PC-3 (cell line): ENCODE results near the gene TRDMT1. TPM values are rescaled to one million over a fixed set of nuclear protein-coding genes. Genes with fewer than 3 reads are reported as not detected.

Source experiments
- ATAC-seq: fragments of 200-7000 bp; cut with Tn5 transposase; 2 replicates; pipeline ENCODE4 v1.9.1; 2020; ENCODE audit warnings: mild to moderate bottlenecking, moderate library complexity
- BruUV-seq: library from RNA; stranded (reverse); fragments of 400-500 nt; replicated peaks from 2 replicates; lab custom pipeline; 2021; lab: Mats Ljungman, UMichigan
- CTCF ChIA-PET: fragments of 300-600 bp; sonication (Branson Sonifier 250); formaldehyde crosslinking; loops from one replicate; lab custom pipeline; 2022; ENCODE audit warnings: antibody characterized with exemption; lab: Charles Lee
- POLR2A ChIA-PET: fragments of 300-600 bp; sonication (Branson Sonifier 250); formaldehyde crosslinking; loops from one replicate; lab custom pipeline; 2022; ENCODE audit warnings: antibody characterized with exemption; ENCODE audit not compliant: unreplicated experiment; lab: Charles Lee
- DNase-seq: peaks from one replicate; pipeline ENCODE4 v3.0.0-alpha.2; 2015
- H2AFZ ChIP-seq: fragments of 300-600 bp; sonication (generic); 2 replicates; pipeline ENCODE4 v1.6.0; 2016; ENCODE audit warnings: antibody characterized with exemption, low read length
- H3F3A ChIP-seq: fragments of 300-600 bp; sonication (generic); one replicate; pipeline ENCODE4 v1.6.0; 2017; ENCODE audit warnings: antibody characterized with exemption, low read length, control low read depth, mild to moderate bottlenecking; ENCODE audit not compliant: unreplicated experiment
- H3K27ac ChIP-seq: fragments of 300-600 bp; sonication (generic); 2 replicates; pipeline ENCODE4 v1.5.1; 2016; ENCODE audit warnings: mild to moderate bottlenecking, low read length
- H3K27me3 ChIP-seq: fragments of 300-600 bp; sonication (generic); 2 replicates; pipeline ENCODE4 v1.6.1; 2016; ENCODE audit warnings: low read length, mixed read lengths
- H3K36me3 ChIP-seq: fragments of 300-600 bp; sonication (generic); 2 replicates; pipeline ENCODE4 v1.6.1; 2016; ENCODE audit warnings: low read depth, mixed run types, low read length, mixed read lengths
- H3K4me1 ChIP-seq: fragments of 300-600 bp; sonication (generic); 2 replicates; pipeline ENCODE4 v1.5.1; 2016; ENCODE audit warnings: low read length; ENCODE audit not compliant: insufficient read depth
- H3K4me2 ChIP-seq: fragments of 300-600 bp; sonication (generic); 2 replicates; pipeline ENCODE4 v1.6.0; 2016; ENCODE audit warnings: low read length
- H3K4me3 ChIP-seq: fragments of 300-600 bp; sonication (generic); 2 replicates; pipeline ENCODE4 v1.5.1; 2016; ENCODE audit warnings: mild to moderate bottlenecking, low read length, mixed read lengths
- H3K79me2 ChIP-seq: fragments of 300-600 bp; sonication (generic); 2 replicates; pipeline ENCODE4 v1.6.1; 2017; ENCODE audit warnings: low read length, mixed read lengths
- H3K9ac ChIP-seq: fragments of 300-600 bp; sonication (generic); 2 replicates; pipeline ENCODE4 v1.6.0; 2016; ENCODE audit warnings: mild to moderate bottlenecking, low read length
- H3K9me2 ChIP-seq: fragments of 300-600 bp; sonication (generic); replicated peaks from 2 replicates; pipeline ENCODE4 v1.6.1; 2016; ENCODE audit warnings: mixed run types, low read length, mixed read lengths
- H3K9me3 ChIP-seq: fragments of 300-600 bp; sonication (generic); 2 replicates; pipeline ENCODE4 v1.6.1; 2016; ENCODE audit warnings: low read length, mixed read lengths
- H4K20me1 ChIP-seq: fragments of 300-600 bp; sonication (generic); 2 replicates; pipeline ENCODE4 v1.6.1; 2016; ENCODE audit warnings: low read length, mixed read lengths
- CTCF ChIP-seq: fragments of 300-600 bp; sonication (generic); conservative IDR thresholded peaks from 2 replicates; pipeline ENCODE4 v1.5.1; 2017; ENCODE audit warnings: antibody characterized with exemption, low read depth, mild to moderate bottlenecking, low read length
- EZH2 ChIP-seq: fragments of 300-600 bp; sonication (generic); IDR thresholded peaks from one replicate; pipeline ENCODE4 v1.6.1; 2017; ENCODE audit warnings: antibody characterized with exemption, mild to moderate bottlenecking, low read length; ENCODE audit not compliant: unreplicated experiment
- EZH2phosphoT487 ChIP-seq: fragments of 300-600 bp; sonication (generic); IDR thresholded peaks from 2 replicates; pipeline ENCODE4 v1.6.1; 2018; ENCODE audit warnings: mild to moderate bottlenecking, antibody characterized with exemption, low read length, borderline replicate concordance
- intact Hi-C: fragments of 100-400 bp; cut with micrococcal nuclease; formaldehyde crosslinking; loops from 2 replicates; pipeline ENCODE4 v1.9.0; 2023
- total RNA-seq: library from RNA; depleted of rRNA; stranded (reverse); fragments of >200 nt; gene quantifications from 2 replicates; pipeline ENCODE4 v1.2.3, GENCODE V29; 2014

The TRDMT1 gene
- total RNA-seq, 1 experiment from 2014 or later: 2.0 TPM

GRCh38 chr10:17120694-17121093 lies 80.8 kb downstream of the TRDMT1 start:
- H3K27ac ChIP-seq: no peak overlapping the region
- H3K27me3 ChIP-seq: no peaks in the 10 kb centered on the region
- H3K79me2 ChIP-seq: no peaks in the 10 kb centered on the region
- H3K36me3 ChIP-seq: no peaks in the 10 kb centered on the region
- H4K20me1 ChIP-seq: no peaks in the 10 kb centered on the region
- TF ChIP-seq CTCF: no peak
- no peak for TF ChIP-seq EZH2phosphoT487
- no peak for TF ChIP-seq EZH2
- intact Hi-C loops: no loop called here
- no peak overlapping the region for H2AFZ ChIP-seq
- ChIA-PET CTCF (no interaction called here), POLR2A (no interaction called here)
- H3K9me3 ChIP-seq: no peaks in the 10 kb centered on the region
- no peak overlapping the region for H3K4me3 ChIP-seq
- no peak overlapping the region for H3K4me2 ChIP-seq
- DNase-seq: no peak
- H3K9ac ChIP-seq: no peak overlapping the region
- BruUV-seq: no TSS peak
- no peaks in the 10 kb centered on the region for H3K9me2 ChIP-seq
- no peak for ATAC-seq
- no peaks in the 10 kb centered on the region for H3F3A ChIP-seq
- peaks cover 22% of the 10 kb centered on the region for H3K4me1 ChIP-seq

- Histone ChIP-seq H3K4me1 (peaks cover 30% of the 10 kb centered on the region), H3K9me3 (no peaks in the 10 kb centered on the region), H3F3A (no peaks in the 10 kb centered on the region), H3K9ac (no peak overlapping the region), H3K4me2 (no peak overlapping the region), H3K9me2 (no peaks in the 10 kb centered on the region), H3K79me2 (no peaks in the 10 kb centered on the region), H2AFZ (no peak overlapping the region), H3K4me3 (no peak overlapping the region), H3K27me3 (no peaks in the 10 kb centered on the region), H3K36me3 (no peaks in the 10 kb centered on the region), H3K27ac (no peak overlapping the region), H4K20me1 (no peaks in the 10 kb centered on the region)
- CTCF ChIA-PET: no interaction called here
- POLR2A ChIA-PET: no interaction called here
- ATAC-seq (no peak), DNase-seq (no peak)
- BruUV-seq: no TSS peak
- intact Hi-C loops: no loop called here
- TF ChIP-seq EZH2: no peak
These were observed 81.6 kb downstream of the TRDMT1 start for GRCh38 chr10:17119845-17120244.

- ChIA-PET CTCF (no interaction called here), POLR2A (no interaction called here)
- Histone ChIP-seq H3K27ac (peak overlapping the region; percentile 96), H3K9me2 (no peaks in the 10 kb centered on the region), H3K36me3 (no peaks in the 10 kb centered on the region), H3F3A (no peaks in the 10 kb centered on the region), H2AFZ (peak overlapping the region; percentile 23; the same call in 1 of the 2 replicates), H3K27me3 (no peaks in the 10 kb centered on the region), H3K79me2 (no peaks in the 10 kb centered on the region), H3K9me3 (no peaks in the 10 kb centered on the region), H3K4me1 (peaks cover 34% of the 10 kb centered on the region), H4K20me1 (no peaks in the 10 kb centered on the region), H3K4me3 (no peak overlapping the region), H3K4me2 (peak overlapping the region; percentile 87), H3K9ac (no peak overlapping the region)
- BruUV-seq: no TSS peak
- intact Hi-C loops: no loop called here
- ATAC-seq (peak; percentile 25), DNase-seq (peak; percentile 5)
- TF ChIP-seq EZH2 (no peak), EZH2phosphoT487 (no peak), CTCF (no peak)
These were observed 85.3 kb downstream of the TRDMT1 start for GRCh38 chr10:17116193-17116592.
